HFFc6 (cell line): ENCODE measurements around the gene GLI3. TPM values are rescaled to one million over a fixed set of nuclear protein-coding genes. Genes with fewer than 3 reads are reported as not detected.
A peak's percentile ranks its signal among the peaks of the same experiment; 100 is the strongest.

Source experiments
- DNase-seq: peaks from one replicate; pipeline ENCODE4 v3.0.0-alpha.2; 2018
- H3K27ac Mint-ChIP-seq: 2 replicates; pipeline ENCODE4 v1.8.0; 2020; ENCODE audit warnings: mild to moderate bottlenecking, mixed read lengths
- H3K27me3 Mint-ChIP-seq: 2 replicates; pipeline ENCODE4 v1.8.0; 2021; ENCODE audit warnings: mild to moderate bottlenecking, moderate library complexity, mixed read lengths; ENCODE audit not compliant: insufficient read depth
- H3K36me3 Mint-ChIP-seq: 2 replicates; pipeline ENCODE4 v1.8.0; 2021; ENCODE audit warnings: low read depth, mixed read lengths
- H3K4me1 Mint-ChIP-seq: 2 replicates; pipeline ENCODE4 v1.8.0; 2020; ENCODE audit warnings: low read depth, mixed read lengths
- H3K4me3 Mint-ChIP-seq: 2 replicates; pipeline ENCODE4 v1.8.0; 2020; ENCODE audit warnings: mild to moderate bottlenecking, moderate library complexity, mixed read lengths
- H3K9me3 Mint-ChIP-seq: 2 replicates; pipeline ENCODE4 v1.8.0; 2020; ENCODE audit warnings: mild to moderate bottlenecking, mixed read lengths
- total RNA-seq, 6 experiments: library from RNA; stranded (reverse); fragmentation: NEBNext Ultra II Directional; extraction: Animal tissue kit (Norgen Biotek cat#: 25700); gene quantifications; 2 replicates in 1 of 6; 3 replicates in 5 of 6; pipeline ENCODE4 v1.2.3, GENCODE V29; 2021
- TF ChIP-seq, protein P1 (sequence below): fragments of 200-600 bp; sonication (generic); IDR thresholded peaks from 2 replicates; pipeline ENCODE4 v1.5.0; 2021; ENCODE audit warnings: antibody characterized with exemption, mild to moderate bottlenecking

The GLI3 gene
- total RNA-seq, 6 experiments from 2014 or later, result 12.5 to 23.0 (median 21.7) TPM

DNA sequence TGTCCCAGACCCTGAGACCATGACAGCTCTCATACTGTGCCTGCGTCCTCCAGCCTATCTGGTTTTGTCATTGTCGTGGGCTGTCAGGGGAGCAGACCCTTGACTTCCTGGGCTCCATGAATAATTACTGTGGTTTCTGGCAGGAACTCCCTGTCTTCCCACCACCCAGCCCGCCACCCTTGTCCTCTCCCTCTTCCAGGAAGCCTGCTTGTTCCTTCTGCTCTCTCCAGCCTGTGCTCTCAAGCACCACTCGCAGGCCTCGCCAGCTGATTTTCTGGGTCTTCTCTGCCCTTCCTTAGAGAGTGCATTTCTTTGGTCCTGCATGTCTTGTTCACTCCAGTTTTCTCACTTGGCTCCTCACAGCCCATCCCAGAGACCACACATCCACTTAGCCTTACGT lies 309.6 kb downstream of the GLI3 start:
- DNase-seq, result no peak
- Mint-ChIP-seq H3K9me3 (no peaks in the 10 kb centered on the region), H3K36me3 (no peaks in the 10 kb centered on the region), H3K27me3 (no peaks in the 10 kb centered on the region), H3K27ac (peak overlapping the region; percentile 24; the same call in 1 of the 2 replicates), H3K4me1 (peaks cover 47% of the 10 kb centered on the region), H3K4me3 (no peak overlapping the region)
- TF ChIP-seq, protein P1, sequence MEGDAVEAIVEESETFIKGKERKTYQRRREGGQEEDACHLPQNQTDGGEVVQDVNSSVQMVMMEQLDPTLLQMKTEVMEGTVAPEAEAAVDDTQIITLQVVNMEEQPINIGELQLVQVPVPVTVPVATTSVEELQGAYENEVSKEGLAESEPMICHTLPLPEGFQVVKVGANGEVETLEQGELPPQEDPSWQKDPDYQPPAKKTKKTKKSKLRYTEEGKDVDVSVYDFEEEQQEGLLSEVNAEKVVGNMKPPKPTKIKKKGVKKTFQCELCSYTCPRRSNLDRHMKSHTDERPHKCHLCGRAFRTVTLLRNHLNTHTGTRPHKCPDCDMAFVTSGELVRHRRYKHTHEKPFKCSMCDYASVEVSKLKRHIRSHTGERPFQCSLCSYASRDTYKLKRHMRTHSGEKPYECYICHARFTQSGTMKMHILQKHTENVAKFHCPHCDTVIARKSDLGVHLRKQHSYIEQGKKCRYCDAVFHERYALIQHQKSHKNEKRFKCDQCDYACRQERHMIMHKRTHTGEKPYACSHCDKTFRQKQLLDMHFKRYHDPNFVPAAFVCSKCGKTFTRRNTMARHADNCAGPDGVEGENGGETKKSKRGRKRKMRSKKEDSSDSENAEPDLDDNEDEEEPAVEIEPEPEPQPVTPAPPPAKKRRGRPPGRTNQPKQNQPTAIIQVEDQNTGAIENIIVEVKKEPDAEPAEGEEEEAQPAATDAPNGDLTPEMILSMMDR, result no peak

DNA sequence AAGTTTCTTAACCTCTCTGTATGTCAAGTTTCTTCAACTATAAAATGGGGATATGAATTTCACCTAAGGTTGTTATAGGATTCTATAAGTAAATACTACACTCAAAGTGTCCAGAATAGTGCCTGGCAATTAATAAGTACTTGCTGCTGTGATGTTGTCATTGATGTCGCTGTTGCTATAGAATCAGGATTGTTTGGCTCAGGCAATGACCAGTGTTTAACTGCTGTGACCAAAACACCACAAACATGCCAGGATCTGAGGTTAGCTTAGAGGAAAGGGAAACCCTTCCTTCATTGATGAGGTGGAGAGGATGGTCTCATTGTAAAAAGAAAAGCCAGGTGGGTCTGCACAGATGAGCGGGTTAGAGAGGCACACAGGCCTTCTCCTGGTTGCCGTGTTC lies 311.1 kb downstream of the GLI3 start:
- peaks cover 54% of the 10 kb centered on the region for H3K4me1 Mint-ChIP-seq
- no peaks in the 10 kb centered on the region for H3K27me3 Mint-ChIP-seq
- no peak overlapping the region for H3K27ac Mint-ChIP-seq
- no peak overlapping the region for H3K4me3 Mint-ChIP-seq
- no peak for DNase-seq
- H3K9me3 Mint-ChIP-seq, result no peaks in the 10 kb centered on the region
- H3K36me3 Mint-ChIP-seq, result no peaks in the 10 kb centered on the region
- TF ChIP-seq, protein P1, result no peak

DNA sequence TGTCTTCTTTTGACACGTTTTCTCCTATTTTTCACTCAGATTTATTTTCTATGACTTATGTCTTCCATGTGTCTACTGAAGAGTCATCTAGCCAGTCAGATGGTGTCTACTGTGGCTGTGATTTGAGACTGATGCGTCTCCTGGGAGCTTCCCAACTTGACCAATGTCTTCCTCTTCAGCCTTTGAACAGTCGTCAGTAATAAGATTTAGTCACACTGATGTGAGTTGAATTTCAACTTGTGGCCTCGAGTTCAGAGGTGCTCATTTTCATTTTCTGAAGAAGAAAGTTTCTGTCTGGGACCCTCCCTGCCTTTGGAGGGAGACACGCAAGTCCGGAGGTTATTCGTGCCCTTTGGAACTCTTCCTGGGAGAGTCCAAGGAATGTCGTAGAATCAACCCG lies 312.2 kb downstream of the GLI3 start:
- H3K9me3 Mint-ChIP-seq, result no peaks in the 10 kb centered on the region
- H3K4me1 Mint-ChIP-seq, result peaks cover 51% of the 10 kb centered on the region
- H3K27ac Mint-ChIP-seq, result no peak overlapping the region
- no peaks in the 10 kb centered on the region for H3K36me3 Mint-ChIP-seq
- no peak for DNase-seq
- peaks cover 2% of the 10 kb centered on the region; the same call in 1 of the 2 replicates for H3K27me3 Mint-ChIP-seq
- no peak overlapping the region for H3K4me3 Mint-ChIP-seq
- TF ChIP-seq, protein P1, result no peak

DNA sequence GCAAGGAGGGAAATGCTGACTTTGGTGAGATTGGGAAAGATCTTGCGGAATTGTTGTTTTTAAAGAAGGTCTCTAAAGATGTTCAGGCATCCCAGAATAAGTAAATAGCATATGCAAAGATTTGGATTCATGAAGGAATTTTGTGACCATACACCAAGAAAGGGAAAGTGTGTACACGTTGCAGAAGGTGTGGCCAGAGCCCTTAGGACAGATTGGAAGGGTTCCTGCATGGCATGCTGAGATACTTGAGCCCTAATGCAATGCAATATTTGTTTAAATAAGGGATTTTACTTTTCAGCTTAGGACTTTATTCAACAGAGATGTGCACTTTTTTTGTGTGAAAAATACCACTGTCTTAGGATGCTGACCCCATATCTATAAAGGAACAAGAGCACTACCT lies 314.6 kb downstream of the GLI3 start:
- TF ChIP-seq, protein P1, result no peak
- H3K9me3 Mint-ChIP-seq, result no peaks in the 10 kb centered on the region
- H3K36me3 Mint-ChIP-seq, result no peaks in the 10 kb centered on the region
- no peak overlapping the region for H3K27ac Mint-ChIP-seq
- no peak overlapping the region for H3K4me3 Mint-ChIP-seq
- H3K27me3 Mint-ChIP-seq, result peaks cover 2% of the 10 kb centered on the region; the same call in 1 of the 2 replicates
- no peak for DNase-seq
- H3K4me1 Mint-ChIP-seq, result peaks cover 48% of the 10 kb centered on the region

DNA sequence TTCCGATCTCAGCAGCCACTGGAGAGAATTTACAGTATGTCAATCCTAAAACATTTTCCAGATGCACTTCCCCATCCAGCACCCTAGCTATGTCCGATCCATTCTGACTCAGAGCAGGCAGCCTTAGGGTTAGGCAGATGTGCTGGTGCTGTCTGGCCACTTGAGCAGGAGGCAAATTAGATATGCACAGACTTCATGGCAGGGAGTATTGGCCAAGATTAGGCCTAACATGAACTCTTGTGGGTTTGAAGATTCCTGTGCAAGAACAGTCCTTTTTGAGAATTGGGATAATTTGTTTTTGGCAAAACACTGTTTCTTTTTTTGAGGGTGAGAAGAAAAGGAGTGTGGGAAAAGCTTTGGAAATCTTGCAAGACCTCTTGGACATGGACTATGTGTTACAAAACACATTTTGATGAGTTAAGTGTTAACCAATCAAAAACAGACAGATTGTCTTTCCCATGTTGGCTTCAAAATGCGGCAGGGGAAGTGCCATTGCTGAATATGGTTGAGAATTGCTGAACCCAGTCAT lies 315.5 kb downstream of the GLI3 start:
- peaks cover 55% of the 10 kb centered on the region for H3K4me1 Mint-ChIP-seq
- peak; percentile 46 for DNase-seq
- TF ChIP-seq, protein P1, result no peak
- H3K9me3 Mint-ChIP-seq, result no peaks in the 10 kb centered on the region
- peak overlapping the region; percentile 42 for H3K27ac Mint-ChIP-seq
- H3K4me3 Mint-ChIP-seq, result no peak overlapping the region
- H3K27me3 Mint-ChIP-seq, result peaks cover 2% of the 10 kb centered on the region; the same call in 1 of the 2 replicates
- no peaks in the 10 kb centered on the region for H3K36me3 Mint-ChIP-seq
